Liver (tissue), 9 donors: ENCODE results near the gene SIL1. TPM values are rescaled to one million over a fixed set of nuclear protein-coding genes. Genes with fewer than 3 reads are reported as not detected.
"Not testable (repeated sequence)": the region's sequence is repeated elsewhere in the genome, so short reads cannot be mapped to it uniquely, and the experiment has no call there.

Experiments used
- DNase-seq: peaks from one replicate; pipeline ENCODE4 v3.0.0-alpha.2; 2017; ENCODE audit warnings: low spot score
- H3K27ac ChIP-seq, 2 donors: one replicate each; pipeline ENCODE4 v1.7.0; 2013; ENCODE audit warnings: inconsistent platforms in 2 of 2, low read length in 2 of 2, control low read depth in 1 of 2, low read depth in 1 of 2, mild to moderate bottlenecking in 1 of 2
- H3K27me3 ChIP-seq, 4 donors: one replicate each; pipeline versions ENCODE4 v1.6.1 to v1.7.0; 2013; ENCODE audit warnings: low read length in 3 of 4, inconsistent platforms in 1 of 4, mild to moderate bottlenecking in 1 of 4, moderate library complexity in 1 of 4; ENCODE audit not compliant: control insufficient read depth in 4 of 4, insufficient read depth in 4 of 4
- H3K36me3 ChIP-seq, 4 donors: one replicate each; pipeline versions ENCODE4 v1.6.1 to v1.7.0; 2013; ENCODE audit warnings: low read length in 3 of 4, mild to moderate bottlenecking in 3 of 4, low read depth in 1 of 4, moderate library complexity in 1 of 4; ENCODE audit not compliant: control insufficient read depth in 4 of 4, insufficient read depth in 3 of 4
- H3K4me1 ChIP-seq, 4 donors: one replicate each; pipeline versions ENCODE4 v1.6.1 to v1.7.0; 2013; ENCODE audit warnings: low read length in 3 of 4, mild to moderate bottlenecking in 3 of 4, moderate library complexity in 1 of 4; ENCODE audit not compliant: control insufficient read depth in 4 of 4, insufficient read depth in 4 of 4
- H3K4me3 ChIP-seq, 3 donors: one replicate each; pipeline versions ENCODE4 v1.6.1 to v1.7.0; 2013; ENCODE audit warnings: low read length in 3 of 3, control low read depth in 1 of 3, low read depth in 1 of 3, mild to moderate bottlenecking in 1 of 3
- H3K9ac ChIP-seq, 2 donors: one replicate each; pipeline ENCODE4 v1.7.0; 2013; ENCODE audit warnings: low read length in 2 of 2, mild to moderate bottlenecking in 2 of 2, moderate library complexity in 2 of 2, control low read depth in 1 of 2, low read depth in 1 of 2
- H3K9me3 ChIP-seq, 4 donors: one replicate each; pipeline versions ENCODE4 v1.6.1 to v1.7.0; 2013; ENCODE audit warnings: low read length in 3 of 4; ENCODE audit not compliant: control insufficient read depth in 4 of 4
- CTCF ChIP-seq: fragments of 150-350 bp; IDR thresholded peaks from 2 replicates; pipeline ENCODE4 v1.5.1; 2017; ENCODE audit warnings: improper control_type of control experiment, low read depth, low read length; ENCODE audit not compliant: missing input control
- EGR1 ChIP-seq, 2 donors: IDR thresholded peaks; 2 replicates each; pipeline ENCODE4 v1.6.1; 2016 to 2018; ENCODE audit warnings: antibody characterized with exemption in 2 of 2, low read depth in 2 of 2
- FOXA1 ChIP-seq: IDR thresholded peaks from 2 replicates; pipeline ENCODE4 v1.6.1; 2016; ENCODE audit warnings: antibody characterized with exemption
- FOXA2 ChIP-seq: IDR thresholded peaks from 2 replicates; pipeline ENCODE4 v1.6.1; 2016; ENCODE audit warnings: antibody characterized with exemption
- HNF4A ChIP-seq, 2 donors: conservative IDR thresholded peaks; 2 replicates each; pipeline ENCODE4 v1.6.1; 2016; ENCODE audit warnings: antibody characterized with exemption in 2 of 2, mild to moderate bottlenecking in 2 of 2
- HNF4G ChIP-seq: IDR thresholded peaks from 2 replicates; pipeline ENCODE4 v1.6.1; 2016; ENCODE audit warnings: antibody characterized with exemption
- RXRA ChIP-seq, 2 donors: IDR thresholded peaks; 2 replicates each; pipeline ENCODE4 v1.6.1; 2017 to 2018; ENCODE audit warnings: antibody characterized with exemption in 2 of 2, mild to moderate bottlenecking in 1 of 2
- WGBS: extraction: QIAGEN DNeasy Blood & Tissue Kit; methylation state at CpG from one replicate; pipeline ENCODE4 v1.1.7; 2013; 5-methylcytosine and 5-hydroxymethylcytosine counted together
- polyA plus RNA-seq, 2 donors: library from polyadenylated mRNA; stranded (reverse) in 1 of 2; unstranded in 1 of 2; fragments of 200-250 nt in 1 of 2; fragments of >200 nt in 1 of 2; fragmentation: Nextera tagmentation in 1 of 2; extraction: Ambion mirVana in 1 of 2; gene quantifications; one replicate each; pipeline versions ENCODE4 v1.2.1 to v1.2.3, GENCODE V29; 2013 to 2015
- total RNA-seq, 2 donors: library from RNA; depleted of rRNA; stranded (reverse); fragments of >200 nt; gene quantifications; one replicate each; pipeline ENCODE4 v1.2.3, GENCODE V29; 2014
- TF ChIP-seq, protein P1 (sequence below): IDR thresholded peaks from 2 replicates; pipeline ENCODE4 v1.6.1; 2016; ENCODE audit warnings: antibody characterized with exemption, mild to moderate bottlenecking
- TF ChIP-seq, protein P2 (sequence below): IDR thresholded peaks from 2 replicates; pipeline ENCODE4 v1.6.1; 2016; ENCODE audit warnings: antibody characterized with exemption
- donor health status: healthy.
- donor health status: healthy.
- donor health status: healthy.
- donor health status: healthy.
- donor health status: healthy.

SIL1 gene
- total and polyA plus RNA-seq, 4 donors = 38.1 to 95.1 (median 76.2) TPM

- 96% methylated on average over 5 of the region's 5 CpGs for WGBS
- Histone ChIP-seq H3K27ac (no peak overlapping the region), H3K4me1 (peaks cover 1 to 11% (median 9%) of the 10 kb centered on the region in 4 donors), H3K36me3 (peaks cover 0 to 21% (median 17%) of the 10 kb centered on the region in 4 donors), H3K4me3 (no peak overlapping the region), H3K9ac (no peak overlapping the region), H3K9me3 (no peaks in the 10 kb centered on the region), H3K27me3 (no peaks in the 10 kb centered on the region)
- TF ChIP-seq FOXA2 (no peak), RXRA (IDR thresholded peaks at IDR 0.05) (no peak), HNF4A (conservative IDR thresholded peaks at IDR 0.05) (no peak)
- TF ChIP-seq, protein P1, sequence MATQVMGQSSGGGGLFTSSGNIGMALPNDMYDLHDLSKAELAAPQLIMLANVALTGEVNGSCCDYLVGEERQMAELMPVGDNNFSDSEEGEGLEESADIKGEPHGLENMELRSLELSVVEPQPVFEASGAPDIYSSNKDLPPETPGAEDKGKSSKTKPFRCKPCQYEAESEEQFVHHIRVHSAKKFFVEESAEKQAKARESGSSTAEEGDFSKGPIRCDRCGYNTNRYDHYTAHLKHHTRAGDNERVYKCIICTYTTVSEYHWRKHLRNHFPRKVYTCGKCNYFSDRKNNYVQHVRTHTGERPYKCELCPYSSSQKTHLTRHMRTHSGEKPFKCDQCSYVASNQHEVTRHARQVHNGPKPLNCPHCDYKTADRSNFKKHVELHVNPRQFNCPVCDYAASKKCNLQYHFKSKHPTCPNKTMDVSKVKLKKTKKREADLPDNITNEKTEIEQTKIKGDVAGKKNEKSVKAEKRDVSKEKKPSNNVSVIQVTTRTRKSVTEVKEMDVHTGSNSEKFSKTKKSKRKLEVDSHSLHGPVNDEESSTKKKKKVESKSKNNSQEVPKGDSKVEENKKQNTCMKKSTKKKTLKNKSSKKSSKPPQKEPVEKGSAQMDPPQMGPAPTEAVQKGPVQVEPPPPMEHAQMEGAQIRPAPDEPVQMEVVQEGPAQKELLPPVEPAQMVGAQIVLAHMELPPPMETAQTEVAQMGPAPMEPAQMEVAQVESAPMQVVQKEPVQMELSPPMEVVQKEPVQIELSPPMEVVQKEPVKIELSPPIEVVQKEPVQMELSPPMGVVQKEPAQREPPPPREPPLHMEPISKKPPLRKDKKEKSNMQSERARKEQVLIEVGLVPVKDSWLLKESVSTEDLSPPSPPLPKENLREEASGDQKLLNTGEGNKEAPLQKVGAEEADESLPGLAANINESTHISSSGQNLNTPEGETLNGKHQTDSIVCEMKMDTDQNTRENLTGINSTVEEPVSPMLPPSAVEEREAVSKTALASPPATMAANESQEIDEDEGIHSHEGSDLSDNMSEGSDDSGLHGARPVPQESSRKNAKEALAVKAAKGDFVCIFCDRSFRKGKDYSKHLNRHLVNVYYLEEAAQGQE = no peak
- TF ChIP-seq, protein P2, sequence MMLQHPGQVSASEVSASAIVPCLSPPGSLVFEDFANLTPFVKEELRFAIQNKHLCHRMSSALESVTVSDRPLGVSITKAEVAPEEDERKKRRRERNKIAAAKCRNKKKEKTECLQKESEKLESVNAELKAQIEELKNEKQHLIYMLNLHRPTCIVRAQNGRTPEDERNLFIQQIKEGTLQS = no peak
- DNase-seq = no peak
These were observed 82.0 kb downstream of the SIL1 start for GRCh38 chr5:139116100-139116655.

DNA sequence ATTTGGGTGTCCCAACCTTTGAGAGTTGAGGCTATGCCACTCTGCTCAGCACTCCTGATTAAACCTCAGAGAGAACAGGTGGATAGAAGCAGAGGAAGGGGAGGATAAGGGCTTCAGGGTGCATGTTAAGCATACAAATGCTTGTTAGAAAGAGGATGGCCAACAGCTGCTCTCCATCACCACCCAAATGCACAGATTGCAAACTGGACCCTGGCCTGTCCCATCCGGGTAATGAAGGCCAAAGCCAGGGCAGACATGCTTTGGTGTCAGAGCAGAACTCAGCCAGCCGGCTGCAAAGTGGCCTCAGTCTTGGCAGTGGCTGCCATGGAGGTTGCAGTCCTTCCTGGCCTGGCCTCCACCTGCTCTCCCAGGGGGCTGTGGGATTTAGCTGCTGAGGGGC lies 84.3 kb downstream of the SIL1 start:
- WGBS = 86% methylated on average over 2 of the region's 2 CpGs
- Histone ChIP-seq H3K4me3 (no peak overlapping the region), H3K27ac (no peak overlapping the region), H3K27me3 (no peaks in the 10 kb centered on the region), H3K9me3 (no peaks in the 10 kb centered on the region), H3K9ac (no peak overlapping the region), H3K36me3 (peaks cover 0 to 7% (median 2%) of the 10 kb centered on the region in 4 donors), H3K4me1 (peaks cover 1 to 11% (median 8%) of the 10 kb centered on the region in 4 donors)
- no peak for DNase-seq
- TF ChIP-seq EGR1 (IDR thresholded peaks at IDR 0.05; ENCODE audit: low read depth in 2 of 2) = no peak
- no peak for TF ChIP-seq FOXA1
- no peak for TF ChIP-seq CTCF
- no peak for TF ChIP-seq HNF4G

DNA sequence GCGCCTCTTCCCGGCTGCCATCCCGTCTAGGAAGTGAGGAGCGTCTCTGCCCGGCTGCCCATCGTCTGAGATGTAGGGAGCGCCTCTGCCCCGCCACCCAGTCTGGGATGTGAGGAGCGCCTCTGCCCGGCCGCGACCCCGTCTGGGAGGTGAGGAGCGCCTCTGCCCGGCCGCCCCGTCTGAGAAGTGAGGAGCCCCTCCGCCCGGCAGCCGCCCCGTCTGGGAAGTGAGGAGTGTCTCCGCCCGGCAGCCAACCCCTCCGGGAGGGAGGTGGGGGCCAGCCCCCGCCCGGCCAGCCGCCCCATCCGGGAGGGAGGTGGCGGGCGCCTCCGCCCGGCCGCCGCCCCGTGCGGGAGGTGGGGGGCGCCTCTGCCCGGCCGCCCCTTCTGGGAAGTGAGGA lies 85.8 kb downstream of the SIL1 start:
- not testable (repeated sequence) for H3K9me3 ChIP-seq, H3K9ac ChIP-seq, H3K4me1 ChIP-seq, H3K27me3 ChIP-seq, H3K4me3 ChIP-seq, H3K36me3 ChIP-seq, H3K27ac ChIP-seq, DNase-seq
- WGBS = 96% methylated on average over 39 of the region's 39 CpGs
